GM18520 (cell line): Measurements from ENCODE around the gene NFASC.

Source experiments
- ATAC-seq: cut with Tn5 transposase; IDR thresholded peaks from one replicate; pipeline ENCODE4 v1.9.1; 2021; ENCODE audit not compliant: unreplicated experiment

The NFASC gene

DNA sequence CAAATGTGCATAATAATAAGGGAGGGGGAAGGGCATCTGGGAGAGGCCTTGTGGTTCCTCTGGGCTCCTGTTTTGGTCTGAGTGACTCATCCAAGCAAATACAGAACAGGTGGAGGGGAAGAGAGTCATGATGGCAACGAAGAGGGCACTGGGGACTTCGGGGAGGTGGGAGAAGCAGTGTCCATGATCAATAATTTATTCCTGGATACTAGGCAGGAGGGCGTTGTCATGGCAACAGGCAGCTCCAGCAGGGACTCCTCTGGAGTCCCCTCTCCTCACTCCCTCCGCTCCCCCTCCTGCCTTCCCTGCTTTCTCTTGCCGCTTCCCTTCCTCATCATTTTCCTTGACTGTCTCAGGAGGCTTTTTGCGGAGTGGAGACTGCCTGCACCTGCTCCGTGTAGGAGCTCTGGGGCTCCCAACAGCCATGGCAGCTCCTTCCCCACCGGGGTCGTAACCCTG, 12.3 kb upstream of the NFASC start:
- no peak for ATAC-seq

DNA sequence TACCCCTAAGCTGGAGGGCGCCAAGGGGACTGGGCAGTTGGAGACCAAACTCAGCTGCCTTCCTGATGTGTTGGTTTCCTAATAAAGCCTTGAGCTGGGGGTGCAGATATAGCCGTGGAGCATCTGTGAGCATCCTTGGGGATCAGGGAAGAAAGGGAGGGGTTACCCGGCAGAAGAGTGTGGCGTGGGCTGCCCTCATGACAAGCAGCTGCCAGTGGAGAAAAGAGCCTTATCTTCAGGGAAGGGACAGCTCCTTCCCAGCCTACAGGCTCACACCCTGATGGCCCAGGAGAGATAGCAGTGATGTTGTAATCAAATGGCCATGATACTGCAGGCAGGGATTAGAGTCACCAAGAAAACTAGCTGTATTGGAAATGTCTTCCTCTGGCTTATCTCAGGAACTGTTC, 10.8 kb upstream of the NFASC start:
- no peak for ATAC-seq

DNA sequence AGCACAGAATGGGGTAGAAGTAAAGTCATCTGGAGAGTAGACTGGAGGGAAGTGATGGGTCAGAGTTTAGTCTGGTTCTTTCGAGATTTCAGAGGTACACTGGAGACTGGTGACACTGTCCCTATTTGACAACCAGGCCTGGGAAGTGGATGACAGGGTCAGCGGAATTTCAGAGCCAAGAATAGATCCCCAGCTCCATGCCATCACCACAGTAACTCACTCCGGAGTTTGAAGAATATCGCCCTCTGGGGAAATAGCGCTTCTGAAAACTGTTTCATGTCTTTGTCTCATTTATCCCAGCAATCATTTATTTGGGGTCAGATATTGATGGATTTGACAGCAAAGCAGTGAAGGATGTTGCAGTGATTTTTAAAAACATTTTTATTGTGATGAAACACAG, 7.6 kb upstream of the NFASC start:
- no peak for ATAC-seq

DNA sequence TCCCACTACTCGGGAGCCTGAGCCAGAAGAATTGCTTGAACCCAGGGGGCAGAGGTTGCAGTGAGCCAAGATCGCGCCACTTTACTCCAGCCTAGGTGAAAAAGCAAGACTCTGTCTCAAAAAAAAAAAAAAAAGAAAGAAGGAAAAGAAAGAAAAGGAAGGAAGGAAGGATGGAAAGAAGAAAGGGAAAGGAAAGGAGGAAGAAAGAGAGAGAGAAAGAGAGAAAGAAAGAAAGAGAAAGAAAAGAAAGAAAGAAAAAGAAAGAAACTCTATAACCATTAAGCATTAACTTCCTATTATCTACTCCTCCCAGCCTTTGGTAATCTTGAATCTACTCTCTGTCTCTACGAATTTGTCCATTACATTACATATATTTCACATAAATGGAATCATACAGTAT, 6.9 kb upstream of the NFASC start:
- ATAC-seq, result no peak

DNA sequence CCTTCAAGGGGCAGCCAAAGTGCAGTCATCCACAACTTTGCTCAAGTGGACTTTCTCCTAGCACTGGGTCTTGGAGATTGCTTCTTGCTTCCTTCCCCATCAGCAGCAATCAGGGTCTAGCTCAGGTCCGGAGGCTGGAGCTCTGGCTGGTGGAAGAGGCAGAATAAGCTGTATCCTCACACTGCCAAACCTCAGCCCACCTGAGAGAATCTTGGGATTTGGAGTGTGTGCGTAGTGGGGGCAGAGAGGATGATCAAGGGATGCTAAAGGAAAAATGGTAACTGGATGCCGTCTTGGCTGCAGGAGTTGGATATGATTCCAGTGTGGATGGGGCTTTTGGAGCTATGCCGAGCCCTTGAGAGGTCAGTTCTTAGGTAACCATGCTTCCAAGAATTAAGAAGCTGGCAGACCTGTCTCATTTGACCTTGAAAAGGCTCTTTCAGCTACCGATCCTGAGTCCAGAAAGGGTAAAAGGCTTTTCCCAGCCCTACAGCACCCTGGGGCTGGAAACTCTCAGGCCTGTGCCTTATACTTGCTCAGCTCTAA, 4.5 kb upstream of the NFASC start:
- no peak for ATAC-seq

DNA sequence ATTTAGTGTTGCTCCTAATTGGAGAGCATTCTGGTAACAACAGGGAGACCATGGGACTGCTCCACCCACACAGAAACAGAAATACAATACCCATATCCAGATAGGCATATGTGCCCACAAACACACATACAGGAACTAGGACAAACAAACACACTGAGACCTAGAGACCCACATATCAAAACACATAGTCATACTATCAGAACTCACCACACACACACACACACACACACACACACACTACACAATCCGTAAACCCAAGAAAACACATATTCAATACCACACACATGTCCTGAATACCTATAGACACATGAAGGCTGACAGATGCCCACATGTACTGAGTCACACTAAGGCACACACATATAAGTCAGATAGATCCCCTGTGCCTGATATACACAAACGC, 3.5 kb upstream of the NFASC start:
- no peak for ATAC-seq

DNA sequence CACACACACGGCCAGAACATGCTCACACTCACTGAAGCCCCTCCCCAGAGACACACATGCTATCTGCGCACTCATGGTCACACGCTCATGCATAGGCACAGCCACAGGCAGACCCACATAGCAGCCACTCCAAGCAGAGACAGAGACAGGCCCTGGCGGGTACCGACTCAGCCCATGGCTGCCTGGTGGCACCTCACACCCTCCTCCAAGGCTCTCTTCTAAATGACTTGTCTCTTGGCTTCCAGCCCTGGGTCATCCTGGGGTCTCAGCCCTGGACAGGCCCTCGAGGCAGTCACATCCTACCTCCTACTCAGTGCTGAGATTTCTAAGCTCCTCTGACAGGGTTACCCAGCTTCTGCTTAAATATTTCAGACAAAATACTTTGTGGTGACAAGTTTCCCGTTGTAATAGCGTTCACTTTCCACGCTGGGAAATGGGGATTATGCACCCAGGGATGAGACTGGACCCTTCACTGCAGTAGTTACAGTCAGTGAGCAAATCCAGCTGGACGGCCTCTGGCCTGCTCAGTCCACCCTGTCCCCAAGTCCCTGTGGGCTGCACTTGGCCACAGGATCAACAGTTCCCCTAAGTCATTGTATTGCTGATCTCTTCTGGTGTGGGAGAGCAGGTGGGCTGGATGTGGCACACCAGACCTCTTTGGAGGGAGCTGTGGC, 2.9 kb upstream of the NFASC start:
- no peak for ATAC-seq

DNA sequence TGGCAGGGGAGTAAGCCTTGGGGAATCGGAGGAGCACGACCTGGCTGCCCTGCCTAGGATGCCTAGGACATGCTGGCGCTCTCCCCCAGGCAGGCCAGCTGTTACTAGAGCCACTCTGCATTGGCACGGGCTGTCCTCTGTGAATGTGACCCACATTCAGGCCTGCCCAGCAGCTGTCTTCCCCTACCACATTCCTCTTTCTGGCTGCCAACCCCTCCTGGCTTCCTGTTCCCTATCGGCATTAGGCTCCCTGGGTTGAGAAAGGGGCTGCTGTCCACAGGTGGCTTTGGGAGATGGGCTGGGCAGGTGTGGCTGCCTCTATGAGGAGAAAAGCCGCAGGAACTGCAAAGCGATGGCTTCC, 2.3 kb upstream of the NFASC start:
- ATAC-seq, result no peak

DNA sequence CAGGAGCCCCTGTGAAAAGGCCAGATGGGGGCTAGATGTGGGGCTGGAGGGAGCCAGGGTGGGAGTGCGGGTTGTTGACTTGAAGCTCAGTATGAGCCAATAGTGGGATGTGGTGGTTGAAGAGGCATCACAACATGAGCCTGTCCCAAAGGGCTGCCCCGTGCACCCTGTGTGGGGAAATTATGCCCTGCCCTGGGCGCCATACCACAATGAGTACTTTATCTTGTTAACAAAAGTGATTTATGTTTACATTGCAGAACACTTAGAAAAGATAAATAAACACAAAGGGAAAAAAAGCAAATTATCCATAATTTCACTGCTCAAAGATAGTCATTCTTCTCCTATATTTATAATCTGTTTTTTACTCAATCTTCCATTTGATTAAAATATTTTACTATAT, 1.6 kb upstream of the NFASC start:
- no peak for ATAC-seq

DNA sequence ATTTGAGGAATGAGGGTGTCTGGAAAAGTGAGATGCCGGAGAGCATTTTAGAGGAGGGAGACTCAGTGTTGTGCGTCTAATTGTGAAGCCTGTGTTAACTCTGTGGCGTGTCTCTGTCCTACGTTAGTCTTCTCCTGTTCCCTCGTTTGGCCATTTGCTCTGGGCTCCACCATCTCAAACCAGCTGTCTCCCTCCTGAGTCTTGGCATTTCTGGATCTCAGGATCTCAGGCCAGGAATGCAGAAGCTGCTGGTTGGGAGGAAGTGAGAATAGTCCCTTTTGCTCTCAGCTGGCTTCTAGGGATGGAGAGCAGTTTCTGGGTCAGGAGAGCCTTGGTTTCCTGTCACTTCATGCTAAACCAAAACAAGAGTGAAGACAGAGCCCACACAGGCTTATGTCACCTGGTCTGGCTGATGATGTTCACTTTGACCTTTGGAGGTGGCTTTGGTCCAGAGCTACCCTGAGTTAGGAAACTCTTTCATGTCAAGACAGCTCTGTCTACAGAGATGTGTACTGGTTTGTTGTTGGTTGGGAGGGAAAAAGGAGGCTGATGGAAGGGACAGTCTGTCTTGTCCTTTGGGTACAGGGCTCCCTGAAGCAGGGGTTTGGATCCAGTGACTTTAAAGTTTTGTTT, 859 bp downstream of the NFASC start:
- no peak for ATAC-seq

DNA sequence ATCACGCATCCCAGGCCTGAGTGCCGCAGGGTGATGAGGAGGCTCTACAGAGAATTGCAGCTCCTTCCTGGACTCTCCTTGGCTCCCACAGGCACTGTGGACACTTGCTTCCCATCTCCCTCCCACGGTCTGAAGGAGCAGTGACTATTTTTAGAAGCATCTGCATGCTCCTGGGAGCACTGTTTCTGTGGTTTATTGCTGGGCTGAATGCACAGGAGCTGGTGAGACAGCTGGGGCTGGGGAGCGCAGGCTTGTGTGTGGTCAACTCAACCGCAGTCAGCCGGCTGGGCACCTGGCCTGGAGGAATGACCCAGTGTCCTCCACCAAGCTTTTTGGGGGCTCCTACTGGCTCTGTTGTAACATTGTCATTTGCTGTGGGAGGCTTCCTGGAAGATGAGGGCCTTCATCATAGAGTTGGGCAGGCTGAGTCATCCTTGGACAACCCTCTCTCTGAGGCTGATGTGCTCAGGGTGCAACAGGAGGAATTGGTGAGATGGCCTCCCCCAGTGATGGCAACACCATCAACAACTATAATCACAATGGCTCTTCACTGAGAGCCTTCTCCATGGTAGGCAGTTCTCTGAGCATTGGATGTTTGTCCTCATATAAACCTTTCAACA, 1.7 kb downstream of the NFASC start:
- ATAC-seq, result no peak

DNA sequence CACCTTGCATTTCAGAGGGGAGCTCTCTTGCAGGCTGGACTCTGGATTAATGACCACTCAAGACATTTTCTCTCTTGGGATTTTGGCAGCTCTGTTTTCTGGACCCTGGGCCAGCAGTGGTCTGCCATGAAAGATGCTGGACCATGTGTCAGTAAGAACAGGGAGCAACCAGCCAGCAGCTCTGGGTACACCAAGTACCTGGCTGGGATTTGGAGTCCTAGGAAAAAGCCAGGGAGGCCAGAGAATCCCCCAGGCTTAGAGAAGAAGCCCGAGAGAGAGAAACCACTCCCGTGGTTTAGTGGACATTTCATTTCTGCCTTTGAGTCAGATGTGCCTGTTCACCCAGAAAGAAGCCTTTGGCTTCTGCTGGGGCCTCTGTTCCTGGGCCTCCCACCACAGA, 2.5 kb downstream of the NFASC start:
- no peak for ATAC-seq

DNA sequence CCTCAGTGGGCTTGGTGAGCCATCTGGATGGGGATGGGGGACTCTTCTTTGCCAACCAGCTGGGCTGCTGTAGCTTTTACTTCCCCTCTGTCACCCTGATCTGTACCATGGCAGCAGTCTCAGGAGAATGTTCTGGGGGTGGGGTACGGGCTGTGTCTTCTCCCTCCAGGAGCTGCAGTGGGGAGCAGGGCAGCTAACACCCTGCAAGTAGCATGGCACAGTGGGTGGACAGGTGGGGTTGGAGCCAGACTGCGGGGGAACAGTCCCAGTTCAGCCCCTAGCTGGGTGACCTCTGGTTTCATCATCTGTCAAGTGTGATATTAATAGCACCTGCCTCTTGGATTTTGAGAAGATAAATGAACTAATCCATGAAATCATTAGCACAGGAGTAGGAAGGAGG, 3.1 kb downstream of the NFASC start:
- no peak for ATAC-seq

DNA sequence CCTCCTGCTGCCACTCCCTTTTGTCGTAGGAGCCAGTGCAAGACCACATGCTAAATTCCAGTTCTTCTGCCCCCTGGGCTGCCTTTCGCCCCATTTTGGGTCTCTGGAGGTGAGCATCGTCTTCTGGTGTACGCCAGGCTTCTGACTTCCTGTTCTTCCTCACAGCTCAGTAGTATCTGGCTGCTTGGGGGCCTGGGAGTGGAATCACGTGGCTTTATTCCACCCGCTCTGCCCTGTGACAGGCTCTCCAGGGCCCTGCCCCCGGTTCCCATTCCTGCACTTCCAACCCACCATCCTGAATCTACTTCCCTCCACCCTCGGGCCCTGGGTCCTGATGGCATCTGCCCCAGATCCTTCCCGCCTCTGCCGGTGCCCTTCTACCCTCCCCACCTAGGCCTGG, 3.6 kb downstream of the NFASC start:
- no peak for ATAC-seq

DNA sequence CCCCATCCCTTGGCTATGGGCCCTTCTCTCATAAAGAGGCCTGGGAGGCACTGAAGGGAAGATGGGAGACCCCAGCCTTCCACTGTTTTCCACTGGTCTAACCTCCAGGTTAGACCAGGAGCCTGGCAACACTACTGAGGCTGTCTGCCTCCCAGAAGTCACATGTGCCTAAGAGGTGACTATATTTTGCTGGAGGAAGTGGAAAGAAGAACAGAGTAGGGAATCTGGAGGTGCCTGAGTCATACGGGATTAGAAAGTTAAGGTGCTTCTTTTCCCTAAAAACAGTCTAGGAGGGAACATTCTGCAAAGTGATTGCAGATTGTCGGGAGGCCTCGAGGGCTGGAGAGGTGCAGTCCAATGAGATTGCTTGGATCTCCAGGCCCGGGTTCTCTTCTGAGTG, 4.6 kb downstream of the NFASC start:
- ATAC-seq, result no peak

DNA sequence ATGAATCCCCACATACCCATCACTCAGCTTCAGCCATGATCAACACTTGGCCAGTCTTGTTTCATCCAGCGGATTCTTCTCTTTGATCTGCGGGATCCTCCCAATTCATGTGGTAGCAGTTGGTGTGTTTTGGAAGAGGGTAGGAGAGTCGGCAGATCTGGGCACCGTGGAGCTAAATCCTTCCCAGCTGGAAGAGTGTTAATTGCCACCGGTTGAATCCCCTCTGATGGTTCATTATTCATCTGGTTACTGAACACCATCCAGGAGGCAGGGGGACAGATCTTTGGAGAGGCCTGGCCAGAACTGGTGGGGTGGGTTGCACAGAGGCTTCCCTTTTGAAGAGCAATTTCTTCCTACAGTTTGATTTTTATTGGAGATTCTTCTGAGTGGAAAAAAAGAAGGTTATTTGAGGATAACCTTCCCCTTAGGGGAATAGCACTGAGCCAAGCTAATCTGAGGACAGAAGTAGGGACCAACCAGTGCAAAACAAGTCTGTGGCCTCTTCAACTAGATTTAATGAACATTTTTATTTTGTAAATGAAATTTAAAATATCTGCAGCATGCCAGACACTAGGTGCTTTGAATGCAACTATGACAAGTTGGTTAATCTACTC, 8.1 kb downstream of the NFASC start:
- no peak for ATAC-seq

DNA sequence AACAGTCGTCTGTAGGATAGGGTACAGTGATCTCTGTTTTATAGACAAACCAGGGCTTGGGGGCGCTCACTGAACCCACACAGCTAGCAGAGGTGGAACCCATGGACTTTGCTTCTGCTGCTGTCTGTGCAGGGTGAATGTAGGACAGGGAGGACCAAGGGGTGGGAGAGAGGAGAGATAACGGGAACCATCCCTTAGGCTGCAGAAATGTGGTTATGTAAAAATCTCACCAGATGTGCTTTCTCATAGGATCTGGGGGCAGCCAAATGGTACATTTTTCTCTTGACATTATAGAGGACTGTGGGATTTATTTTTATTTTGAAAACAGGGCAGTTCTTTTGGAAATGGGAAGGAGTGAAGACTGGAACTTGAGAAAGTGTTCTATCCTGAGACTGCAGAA, 8.7 kb downstream of the NFASC start:
- no peak for ATAC-seq

DNA sequence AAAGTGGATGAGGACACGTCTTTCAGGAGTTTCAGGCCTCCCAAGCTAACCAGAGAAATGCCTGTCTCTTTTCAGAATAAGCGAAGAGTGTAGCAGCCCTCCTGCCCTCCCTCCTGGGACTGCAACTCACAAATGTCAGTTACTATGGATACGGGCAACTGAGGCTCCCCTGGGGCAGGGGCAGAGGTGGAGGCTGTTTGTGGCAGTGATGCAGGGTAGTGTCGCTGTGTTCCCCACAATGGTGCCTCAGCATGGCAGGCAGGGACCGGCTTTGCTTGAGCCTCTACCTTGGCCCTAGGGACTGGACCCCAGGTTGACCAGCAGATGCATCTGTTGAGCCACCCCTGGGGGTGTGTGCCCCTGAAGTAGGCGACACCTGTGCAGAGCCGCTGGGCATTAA, 10.2 kb downstream of the NFASC start:
- ATAC-seq, result no peak

DNA sequence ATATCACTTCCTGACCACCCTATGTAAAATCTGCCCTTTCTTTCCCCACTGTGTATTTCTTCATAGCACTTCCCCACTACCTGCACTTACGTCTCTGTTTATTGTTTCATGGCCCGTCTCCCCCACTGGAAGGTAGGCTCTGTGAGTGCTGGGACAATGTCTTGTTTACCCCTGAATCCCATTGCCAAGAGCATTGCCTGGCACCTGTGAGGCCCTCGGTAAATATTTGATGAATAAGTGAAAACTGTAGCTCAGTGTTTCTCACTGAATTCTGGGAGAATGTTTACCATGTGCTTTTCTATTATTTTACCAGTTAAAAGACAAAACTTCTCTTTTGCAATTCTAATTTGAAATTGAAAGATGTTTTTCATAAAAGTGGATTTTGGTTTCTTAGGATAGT, 11.8 kb downstream of the NFASC start:
- ATAC-seq, result no peak

DNA sequence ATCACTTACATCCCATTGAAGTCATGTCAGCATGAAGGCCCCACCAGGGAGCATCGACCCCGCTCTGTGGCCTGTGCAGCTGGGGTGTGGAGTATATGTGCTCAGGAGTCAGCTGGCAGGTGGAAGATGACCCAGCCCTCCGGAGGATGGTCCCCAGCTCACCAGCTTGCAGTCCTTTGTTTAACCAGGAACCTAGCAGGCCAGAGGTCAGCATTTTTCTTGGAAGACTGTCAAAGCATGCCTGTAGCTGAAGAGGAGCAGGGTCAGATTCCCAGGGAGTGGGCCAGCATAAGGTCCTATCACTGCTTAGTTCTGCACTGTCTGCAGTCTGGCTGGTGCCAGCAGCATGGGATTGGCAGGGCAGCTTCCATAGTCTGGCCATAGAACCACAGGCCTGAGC, 12.7 kb downstream of the NFASC start:
- ATAC-seq, result no peak

DNA sequence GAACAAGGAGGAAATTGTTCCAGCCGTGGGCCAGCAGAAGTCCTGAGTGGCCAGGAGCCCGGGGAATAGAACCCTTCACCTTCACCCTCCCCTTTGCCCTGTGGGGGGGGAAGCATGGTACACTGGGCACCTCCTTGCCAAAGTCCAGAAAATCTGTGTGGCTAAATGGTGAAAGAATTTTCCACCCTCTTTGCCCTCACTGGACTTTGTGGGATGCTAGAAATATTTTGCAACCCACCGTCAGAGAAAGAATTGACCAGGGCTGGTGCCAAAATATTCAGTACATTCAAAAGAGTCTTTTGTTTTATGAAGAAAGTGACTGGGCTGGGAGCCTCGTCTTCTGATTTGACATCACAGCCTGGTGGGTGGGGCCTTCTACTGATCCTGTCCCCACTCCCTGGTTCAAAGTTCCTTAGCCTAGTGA, 14.6 kb downstream of the NFASC start:
- ATAC-seq, result no peak

DNA sequence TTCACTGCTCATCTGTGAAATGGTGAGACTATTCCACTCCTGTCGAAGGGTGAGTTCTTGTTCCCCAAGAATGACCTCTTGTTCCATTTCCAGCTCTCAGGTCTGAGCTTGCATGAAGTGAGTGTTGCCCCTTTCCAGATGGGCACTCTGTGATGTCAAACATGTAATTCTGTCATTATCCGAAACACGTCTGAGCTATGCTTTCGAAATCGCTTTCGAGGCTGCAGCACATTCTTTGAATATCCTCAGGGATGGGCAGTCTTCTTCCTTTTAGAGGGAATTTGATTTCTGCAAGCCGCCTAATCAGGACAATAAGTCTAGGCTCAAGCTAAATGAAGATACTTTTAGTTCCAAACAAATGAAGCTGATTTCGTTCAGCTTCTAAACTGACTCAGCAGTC, 15.1 kb downstream of the NFASC start:
- ATAC-seq, result no peak
